IMR-90 (cell line): Measurements from ENCODE around the gene ERC2. TPM values are rescaled to one million over a fixed set of nuclear protein-coding genes. Genes with fewer than 3 reads are reported as not detected.

ENCODE experiments used
- ATAC-seq: fragments of 200-7000 bp; cut with Tn5 transposase; 2 replicates; pipeline ENCODE4 v1.9.1; 2020; ENCODE audit warnings: low read depth, mild to moderate bottlenecking, moderate library complexity
- BruUV-seq: library from RNA; stranded (reverse); fragments of 400-500 nt; replicated peaks from 2 replicates; lab custom pipeline; 2021; lab: Mats Ljungman, UMichigan
- CTCF ChIA-PET: fragments of 300-600 bp; formaldehyde crosslinking; extraction: SDS; loops from one replicate; lab custom pipeline; 2021; ENCODE audit warnings: antibody characterized with exemption; lab: Yijun Ruan, JAX
- POLR2A ChIA-PET: fragments of 300-600 bp; sonication (Branson Sonifier 250); formaldehyde crosslinking; loops from one replicate; lab custom pipeline; 2022; ENCODE audit warnings: antibody characterized with exemption; ENCODE audit not compliant: unreplicated experiment; lab: Charles Lee
- DNase-seq: peaks from one replicate; pipeline ENCODE4 v3.0.0; 2013
- H2AFZ ChIP-seq: replicated peaks from 2 replicates; pipeline ENCODE3; 2013; ENCODE audit warnings: low read length, mild to moderate bottlenecking; ENCODE audit not compliant: poor library complexity
- H2AK5ac ChIP-seq: 2 replicates; pipeline ENCODE4 v1.6.1; 2013; ENCODE audit warnings: low read depth, low read length, inconsistent platforms
- H2AK9ac ChIP-seq: replicated peaks from 2 replicates; pipeline ENCODE3; 2013; ENCODE audit warnings: mild to moderate bottlenecking, low read depth, low read length, moderate library complexity; ENCODE audit not compliant: poor library complexity
- H2BK120ac ChIP-seq: 2 replicates; pipeline ENCODE4 v1.6.1; 2013; ENCODE audit warnings: low read depth, low read length, inconsistent platforms
- H2BK15ac ChIP-seq: 3 replicates; pipeline ENCODE4 v1.6.1; 2013; ENCODE audit warnings: low read depth, low read length, inconsistent platforms
- H2BK20ac ChIP-seq: 2 replicates; pipeline ENCODE4 v1.6.1; 2013; ENCODE audit warnings: low read depth, mild to moderate bottlenecking, inconsistent platforms, low read length, moderate library complexity
- H2BK5ac ChIP-seq: 2 replicates; pipeline ENCODE4 v1.6.1; 2013; ENCODE audit warnings: mild to moderate bottlenecking, low read depth, low read length, inconsistent platforms; ENCODE audit not compliant: poor library complexity, severe bottlenecking
- H3K14ac ChIP-seq: replicated peaks from 2 replicates; pipeline ENCODE4 v1.6.1; 2013; ENCODE audit warnings: low read depth, low read length, inconsistent platforms
- H3K18ac ChIP-seq: 2 replicates; pipeline ENCODE4 v1.6.1; 2013; ENCODE audit warnings: low read depth, low read length, control low read depth
- H3K23ac ChIP-seq: 2 replicates; pipeline ENCODE4 v1.6.1; 2013; ENCODE audit warnings: low read depth, low read length, inconsistent platforms
- H3K27ac ChIP-seq: 2 replicates; pipeline ENCODE4 v1.5.1; 2013; ENCODE audit warnings: mild to moderate bottlenecking, control low read depth, low read length; ENCODE audit not compliant: insufficient read depth
- H3K27me3 ChIP-seq: 2 replicates; pipeline ENCODE4 v1.6.1; 2013; ENCODE audit warnings: low read length; ENCODE audit not compliant: control insufficient read depth, insufficient read depth
- H3K36me3 ChIP-seq: 2 replicates; pipeline ENCODE4 v1.6.1; 2013; ENCODE audit warnings: low read length, mixed read lengths; ENCODE audit not compliant: control insufficient read depth, insufficient read depth
- H3K4ac ChIP-seq: 2 replicates; pipeline ENCODE4 v1.6.1; 2013; ENCODE audit warnings: low read depth, low read length, inconsistent platforms
- H3K4me1 ChIP-seq: 2 replicates; pipeline ENCODE4 v1.6.1; 2013; ENCODE audit warnings: low read length, mixed read lengths; ENCODE audit not compliant: control insufficient read depth, insufficient read depth
- H3K4me2 ChIP-seq: 2 replicates; pipeline ENCODE4 v1.6.1; 2013; ENCODE audit warnings: low read depth, mild to moderate bottlenecking, control low read depth, low read length, moderate library complexity
- H3K4me3 ChIP-seq: 2 replicates; pipeline ENCODE4 v1.5.1; 2013; ENCODE audit warnings: low read depth, mild to moderate bottlenecking, control low read depth, low read length, moderate library complexity; ENCODE audit not compliant: insufficient read depth
- H3K56ac ChIP-seq: 2 replicates; pipeline ENCODE4 v1.6.1; 2013; ENCODE audit warnings: low read length, inconsistent platforms; ENCODE audit not compliant: insufficient read depth; ENCODE audit errors: extremely low read depth
- H3K79me1 ChIP-seq, 2 experiments: 2 replicates each; pipeline ENCODE4 v1.6.1; 2013; ENCODE audit warnings: low read length in 2 of 2, inconsistent platforms in 1 of 2, low read depth in 1 of 2
- H3K9ac ChIP-seq: 2 replicates; pipeline ENCODE4 v1.6.1; 2013; ENCODE audit warnings: low read depth, low read length, control low read depth
- H3K9me1 ChIP-seq: 2 replicates; pipeline ENCODE4 v1.6.1; 2013; ENCODE audit warnings: low read length, inconsistent platforms; ENCODE audit not compliant: insufficient read depth
- H3K9me3 ChIP-seq: 2 replicates; pipeline ENCODE4 v1.6.1; 2013; ENCODE audit warnings: low read length; ENCODE audit not compliant: control insufficient read depth, insufficient read depth
- H4K20me1 ChIP-seq: 2 replicates; pipeline ENCODE4 v1.6.1; 2013; ENCODE audit warnings: low read length, inconsistent platforms; ENCODE audit not compliant: insufficient read depth
- H4K5ac ChIP-seq: 2 replicates; pipeline ENCODE4 v1.6.1; 2013; ENCODE audit warnings: mild to moderate bottlenecking, low read depth, low read length, control low read depth
- H4K8ac ChIP-seq, 2 experiments: 2 replicates each; pipeline ENCODE4 v1.6.1; 2013; ENCODE audit warnings: low read depth in 2 of 2, low read length in 2 of 2, control low read depth in 1 of 2, inconsistent platforms in 1 of 2
- H4K91ac ChIP-seq: 2 replicates; pipeline ENCODE4 v1.6.1; 2013; ENCODE audit warnings: low read depth, low read length, inconsistent platforms; ENCODE audit not compliant: insufficient read depth
- BHLHE40 ChIP-seq: fragments of 150-350 bp; IDR thresholded peaks from 2 replicates; pipeline ENCODE4 v1.6.1; 2016; ENCODE audit warnings: mild to moderate bottlenecking, low read depth, low read length
- CEBPB ChIP-seq: IDR thresholded peaks from 2 replicates; pipeline ENCODE4 v1.6.1; 2012; ENCODE audit warnings: low read depth, low read length, improper control_type of control experiment
- FOS ChIP-seq: fragments of 150-350 bp; IDR thresholded peaks from 2 replicates; pipeline ENCODE4 v1.6.1; 2016; ENCODE audit warnings: low read depth, low read length
- MAFK ChIP-seq: IDR thresholded peaks from 2 replicates; pipeline ENCODE4 v1.6.1; 2012; ENCODE audit warnings: low read depth, low read length, improper control_type of control experiment
- MAZ ChIP-seq: IDR thresholded peaks from 2 replicates; pipeline ENCODE4 v1.6.1; 2012; ENCODE audit warnings: low read depth, mild to moderate bottlenecking, low read length, improper control_type of control experiment, moderate library complexity, borderline replicate concordance
- MXI1 ChIP-seq: IDR thresholded peaks from 2 replicates; pipeline ENCODE4 v1.6.1; 2012; ENCODE audit warnings: low read depth, mild to moderate bottlenecking, low read length, moderate library complexity, borderline replicate concordance
- NFE2L2 ChIP-seq: fragments of 150-350 bp; IDR thresholded peaks from 2 replicates; pipeline ENCODE4 v1.6.1; 2016; ENCODE audit warnings: low read depth, mild to moderate bottlenecking, low read length
- POLR2A ChIP-seq: IDR thresholded peaks from 2 replicates; pipeline ENCODE4 v1.6.1; 2012; ENCODE audit warnings: mild to moderate bottlenecking, low read depth, low read length
- RAD21 ChIP-seq: IDR thresholded peaks from 2 replicates; pipeline ENCODE4 v1.6.1; 2012; ENCODE audit warnings: low read length, improper control_type of control experiment
- RFX5 ChIP-seq: IDR thresholded peaks from 2 replicates; pipeline ENCODE4 v1.8.0; 2012; ENCODE audit warnings: low read depth, mild to moderate bottlenecking, low read length, moderate library complexity
- WGBS, 2 experiments: methylation state at CpG; one replicate each; pipeline versions ENCODE4 v1.1.5 to v1.1.7; 2013; ENCODE audit warnings: missing lambda C conversion rate in 2 of 2; ENCODE audit not compliant: insufficient read length in 1 of 2; ENCODE audit errors: extremely low coverage in 2 of 2; 5-methylcytosine and 5-hydroxymethylcytosine counted together
- dilution Hi-C: fragments of 300-500 bp; cut with HindIII; formaldehyde crosslinking; loops from one replicate; pipeline ENCODE4 v1.14.3; 2018; ENCODE audit warnings: low sequenced_read_pairs; ENCODE audit not compliant: unreplicated experiment
- in situ Hi-C: fragments of 300-500 bp; cut with MboI; formaldehyde crosslinking; loops from 3 replicates; pipeline ENCODE4 v1.14.3; 2019; ENCODE audit warnings: low sequenced_read_pairs, inconsistent platforms, mixed read lengths
- intact Hi-C: fragments of 100-400 bp; cut with micrococcal nuclease; formaldehyde crosslinking; loops from 2 replicates; pipeline ENCODE4 v1.10.0; 2022
- polyA plus RNA-seq, 3 experiments: library from polyadenylated mRNA; depleted of rRNA; stranded (reverse); fragments of >200 nt; gene quantifications; 2 replicates each; pipeline ENCODE4 v1.2.3, GENCODE V29; 2012; ENCODE audit warnings: low replicate concordance in 1 of 3
- total RNA-seq: library from RNA; depleted of rRNA; stranded (reverse); fragments of >200 nt; gene quantifications from 2 replicates; pipeline ENCODE4 v1.2.3, GENCODE V29; 2012
- TF ChIP-seq, protein P1 (sequence below): conservative IDR thresholded peaks from 2 replicates; pipeline ENCODE4 v1.5.1; 2012; ENCODE audit warnings: mild to moderate bottlenecking, low read depth, low read length, improper control_type of control experiment
- TF ChIP-seq, protein P2 (sequence below): fragments of 150-350 bp; IDR thresholded peaks from 2 replicates; pipeline ENCODE4 v1.6.1; 2017; ENCODE audit warnings: mild to moderate bottlenecking, antibody characterized with exemption, low read length, low read depth

Gene ERC2
- total and polyA plus RNA-seq, 2 of the 4 experiments (the other 2 are of a cell fraction), result 0.17 to 0.18 TPM

- no peak overlapping the region for H3K4me2 ChIP-seq
- H3K4ac ChIP-seq, result no peak overlapping the region
- no peak overlapping the region for H3K9ac ChIP-seq
- H2AK5ac ChIP-seq, result no peak overlapping the region
- H3K27me3 ChIP-seq, result no peaks in the 10 kb centered on the region
- dilution Hi-C loops (no loop called here), in situ Hi-C loops (no loop called here), intact Hi-C loops (no loop called here)
- no peaks in the 10 kb centered on the region for H4K20me1 ChIP-seq
- TF ChIP-seq MXI1, result no peak
- no peak for TF ChIP-seq MAFK
- TF ChIP-seq BHLHE40, result no peak
- no peak for TF ChIP-seq POLR2A
- TF ChIP-seq RAD21, result no peak
- TF ChIP-seq FOS, result no peak
- TF ChIP-seq, protein P1, sequence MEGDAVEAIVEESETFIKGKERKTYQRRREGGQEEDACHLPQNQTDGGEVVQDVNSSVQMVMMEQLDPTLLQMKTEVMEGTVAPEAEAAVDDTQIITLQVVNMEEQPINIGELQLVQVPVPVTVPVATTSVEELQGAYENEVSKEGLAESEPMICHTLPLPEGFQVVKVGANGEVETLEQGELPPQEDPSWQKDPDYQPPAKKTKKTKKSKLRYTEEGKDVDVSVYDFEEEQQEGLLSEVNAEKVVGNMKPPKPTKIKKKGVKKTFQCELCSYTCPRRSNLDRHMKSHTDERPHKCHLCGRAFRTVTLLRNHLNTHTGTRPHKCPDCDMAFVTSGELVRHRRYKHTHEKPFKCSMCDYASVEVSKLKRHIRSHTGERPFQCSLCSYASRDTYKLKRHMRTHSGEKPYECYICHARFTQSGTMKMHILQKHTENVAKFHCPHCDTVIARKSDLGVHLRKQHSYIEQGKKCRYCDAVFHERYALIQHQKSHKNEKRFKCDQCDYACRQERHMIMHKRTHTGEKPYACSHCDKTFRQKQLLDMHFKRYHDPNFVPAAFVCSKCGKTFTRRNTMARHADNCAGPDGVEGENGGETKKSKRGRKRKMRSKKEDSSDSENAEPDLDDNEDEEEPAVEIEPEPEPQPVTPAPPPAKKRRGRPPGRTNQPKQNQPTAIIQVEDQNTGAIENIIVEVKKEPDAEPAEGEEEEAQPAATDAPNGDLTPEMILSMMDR, result no peak
- TF ChIP-seq MAZ, result no peak
- TF ChIP-seq CEBPB, result no peak
- no peak for TF ChIP-seq RFX5
- no peak for TF ChIP-seq NFE2L2
- TF ChIP-seq, protein P2, sequence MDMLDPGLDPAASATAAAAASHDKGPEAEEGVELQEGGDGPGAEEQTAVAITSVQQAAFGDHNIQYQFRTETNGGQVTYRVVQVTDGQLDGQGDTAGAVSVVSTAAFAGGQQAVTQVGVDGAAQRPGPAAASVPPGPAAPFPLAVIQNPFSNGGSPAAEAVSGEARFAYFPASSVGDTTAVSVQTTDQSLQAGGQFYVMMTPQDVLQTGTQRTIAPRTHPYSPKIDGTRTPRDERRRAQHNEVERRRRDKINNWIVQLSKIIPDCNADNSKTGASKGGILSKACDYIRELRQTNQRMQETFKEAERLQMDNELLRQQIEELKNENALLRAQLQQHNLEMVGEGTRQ, result no peak
- H3K79me1 ChIP-seq, result no peaks in the 10 kb centered on the region
- H4K8ac ChIP-seq, result no peak overlapping the region
- no peaks in the 10 kb centered on the region for H3K9me3 ChIP-seq
- no peak overlapping the region for H4K91ac ChIP-seq
- no peak overlapping the region for H3K18ac ChIP-seq
- no peaks in the 10 kb centered on the region for H3K9me1 ChIP-seq
- H3K4me1 ChIP-seq, result no peaks in the 10 kb centered on the region
- no peak overlapping the region for H3K27ac ChIP-seq
- CTCF ChIA-PET, result no interaction called here
- no peak overlapping the region for H3K14ac ChIP-seq
- POLR2A ChIA-PET, result no interaction called here
- no peak overlapping the region for H2AFZ ChIP-seq
- H2BK20ac ChIP-seq, result no peak overlapping the region
- no peak overlapping the region for H3K23ac ChIP-seq
- WGBS, 2 experiments, result 20% methylated on average over 1 of the region's 5 CpGs; no CpG with 5 or more reads in 1 of the 2 experiments
- H2BK5ac ChIP-seq, result no peak overlapping the region
- H3K36me3 ChIP-seq, result no peaks in the 10 kb centered on the region
- H2BK15ac ChIP-seq, result no peak overlapping the region
- H4K5ac ChIP-seq, result no peak overlapping the region
- no peak for DNase-seq
- no peak overlapping the region for H2AK9ac ChIP-seq
- no peak for ATAC-seq
- no peak overlapping the region for H3K56ac ChIP-seq
- H2BK120ac ChIP-seq, result no peak overlapping the region
- BruUV-seq, result no TSS peak
- H3K4me3 ChIP-seq, result no peak overlapping the region
Measured at GRCh38 chr3:56421205-56421604, 47.1 kb downstream of the ERC2 start.
